DOHH2 (cell line): Measurements from ENCODE around the gene TRAF1.

Experiments
- H3F3A ChIP-seq: fragments of 200-600 bp; sonication (generic), shearing (Covaris generic); 2 replicates; pipeline ENCODE4 v1.6.0; 2016; ENCODE audit warnings: antibody characterized with exemption, mild to moderate bottlenecking; ENCODE audit not compliant: control insufficient read depth, insufficient read depth
- H3K27ac ChIP-seq: fragments of 200-600 bp; sonication (generic); 2 replicates; pipeline ENCODE4 v1.5.1; 2014; ENCODE audit warnings: low read depth, mild to moderate bottlenecking, low read length, moderate library complexity
- H3K27me3 ChIP-seq: fragments of 200-600 bp; sonication (generic); 2 replicates; pipeline ENCODE4 v1.6.1; 2014; ENCODE audit warnings: mild to moderate bottlenecking, low read length, mixed read lengths; ENCODE audit not compliant: control insufficient read depth
- H3K36me3 ChIP-seq: fragments of 200-600 bp; sonication (generic); 2 replicates; pipeline ENCODE4 v1.6.1; 2014; ENCODE audit warnings: mild to moderate bottlenecking, low read length, moderate library complexity, mixed read lengths; ENCODE audit not compliant: control insufficient read depth
- H3K4me1 ChIP-seq: fragments of 200-600 bp; sonication (generic); 2 replicates; pipeline ENCODE4 v1.6.1; 2014; ENCODE audit warnings: mild to moderate bottlenecking, low read length, mixed read lengths; ENCODE audit not compliant: control insufficient read depth
- H3K4me2 ChIP-seq: fragments of 200-600 bp; sonication (generic); 2 replicates; pipeline ENCODE4 v1.6.0; 2014; ENCODE audit warnings: mild to moderate bottlenecking, low read length, moderate library complexity
- H3K4me3 ChIP-seq: fragments of 200-600 bp; sonication (generic); 2 replicates; pipeline ENCODE4 v1.5.1; 2014; ENCODE audit warnings: mild to moderate bottlenecking, low read length, mixed read lengths
- H3K79me2 ChIP-seq: fragments of 200-600 bp; sonication (generic); 2 replicates; pipeline ENCODE4 v1.6.1; 2014; ENCODE audit warnings: mild to moderate bottlenecking, low read length, mixed read lengths; ENCODE audit not compliant: control insufficient read depth
- H3K9me2 ChIP-seq: fragments of 200-600 bp; sonication (generic); replicated peaks from 2 replicates; pipeline ENCODE4 v1.6.1; 2014; ENCODE audit warnings: mild to moderate bottlenecking, low read length, mixed read lengths; ENCODE audit not compliant: control insufficient read depth
- H3K9me3 ChIP-seq: fragments of 200-600 bp; sonication (generic); 2 replicates; pipeline ENCODE4 v1.6.1; 2014; ENCODE audit warnings: antibody characterized with exemption, low read length, mixed read lengths; ENCODE audit not compliant: control insufficient read depth, insufficient read depth
- H4K20me1 ChIP-seq: fragments of 200-600 bp; sonication (generic); 2 replicates; pipeline ENCODE4 v1.6.0; 2014; ENCODE audit warnings: low read depth, mild to moderate bottlenecking, antibody characterized with exemption, low read length, moderate library complexity; ENCODE audit not compliant: control insufficient read depth, insufficient read depth
- CTCF ChIP-seq: fragments of 200-600 bp; sonication (generic); IDR thresholded peaks from one replicate; pipeline ENCODE4 v1.5.1; 2014; ENCODE audit warnings: antibody characterized with exemption, mild to moderate bottlenecking, low read depth, low read length; ENCODE audit not compliant: poor library complexity, severe bottlenecking
- EZH2phosphoT487 ChIP-seq: fragments of 200-600 bp; sonication (generic); IDR thresholded peaks from 2 replicates; pipeline ENCODE4 v1.6.1; 2017; ENCODE audit warnings: borderline replicate concordance, mild to moderate bottlenecking, antibody characterized with exemption, low read length, moderate library complexity, mixed read lengths

The TRAF1 gene

GRCh38 chr9:120927269-120928014 lies 846 bp upstream of the TRAF1 start:
- H3K4me3 ChIP-seq: peak overlapping the region; percentile 88
- H3K4me1 ChIP-seq: peaks cover 97% of the 10 kb centered on the region
- H3K9me3 ChIP-seq: no peaks in the 10 kb centered on the region
- no peaks in the 10 kb centered on the region for H3K27me3 ChIP-seq
- H3K9me2 ChIP-seq: no peaks in the 10 kb centered on the region
- no peak for TF ChIP-seq CTCF
- no peak for TF ChIP-seq EZH2phosphoT487
- H4K20me1 ChIP-seq: no peaks in the 10 kb centered on the region
- H3K36me3 ChIP-seq: peaks cover 10% of the 10 kb centered on the region; the same call in 1 of the 2 replicates
- peaks cover 13% of the 10 kb centered on the region for H3K79me2 ChIP-seq
- peaks cover 35% of the 10 kb centered on the region for H3F3A ChIP-seq
- peak overlapping the region; percentile 82 for H3K27ac ChIP-seq
- peak overlapping the region; percentile 95 for H3K4me2 ChIP-seq

GRCh38 chr9:120925535-120926396 lies 830 bp downstream of the TRAF1 start:
- TF ChIP-seq CTCF (no peak), EZH2phosphoT487 (no peak)
- peak overlapping the region; percentile 88 for H3K4me3 ChIP-seq
- peaks cover 13% of the 10 kb centered on the region for H3K79me2 ChIP-seq
- no peaks in the 10 kb centered on the region for H3K9me2 ChIP-seq
- H3K9me3 ChIP-seq: no peaks in the 10 kb centered on the region
- no peaks in the 10 kb centered on the region for H3K27me3 ChIP-seq
- peak overlapping the region; percentile 95 for H3K4me2 ChIP-seq
- H3F3A ChIP-seq: peaks cover 19% of the 10 kb centered on the region
- H3K4me1 ChIP-seq: peaks cover 97% of the 10 kb centered on the region
- peak overlapping the region; percentile 82 for H3K27ac ChIP-seq
- H3K36me3 ChIP-seq: peaks cover 15% of the 10 kb centered on the region
- H4K20me1 ChIP-seq: no peaks in the 10 kb centered on the region

- TF ChIP-seq EZH2phosphoT487 (no peak), CTCF (no peak)
- peaks cover 98% of the 10 kb centered on the region for H3K4me1 ChIP-seq
- peak overlapping the region; percentile 88 for H3K4me3 ChIP-seq
- no peaks in the 10 kb centered on the region for H3K27me3 ChIP-seq
- peak overlapping the region; percentile 82 for H3K27ac ChIP-seq
- H3F3A ChIP-seq: peaks cover 19% of the 10 kb centered on the region
- peak overlapping the region; percentile 95 for H3K4me2 ChIP-seq
- H3K36me3 ChIP-seq: peaks cover 18% of the 10 kb centered on the region
- H3K79me2 ChIP-seq: peaks cover 13% of the 10 kb centered on the region
- H3K9me3 ChIP-seq: no peaks in the 10 kb centered on the region
- H4K20me1 ChIP-seq: no peaks in the 10 kb centered on the region
- no peaks in the 10 kb centered on the region for H3K9me2 ChIP-seq
These were observed 1.7 kb downstream of the TRAF1 start for GRCh38 chr9:120924698-120925534.
